Measurements from ENCODE around the gene BABAM2.
A peak's percentile ranks its signal among the peaks of the same experiment; 100 is the strongest.

BABAM2 gene

GRCh38 chr2:28135324-28135723 is 244.8 kb downstream of the BABAM2 start:
- no peak overlapping the region for H3K4me3 ChIP-seq (ENCODE audit: low read length)

GRCh38 chr2:28135799-28136198 is 245.3 kb downstream of the BABAM2 start:
- Histone ChIP-seq H3K36me3 (ENCODE audit: insufficient read depth, low read length) (peaks cover 4% of the 10 kb centered on the region), H3K27me3 (ENCODE audit: control insufficient read depth, insufficient read depth, low read length) (no peaks in the 10 kb centered on the region), H3K4me1 (ENCODE audit: control insufficient read depth, insufficient read depth, low read length) (peaks cover 26% of the 10 kb centered on the region), H3K9ac (ENCODE audit: low read depth, low read length) (no peak overlapping the region), H3K4me3 (ENCODE audit: low read length) (no peak overlapping the region), H3K4me2 (ENCODE audit: low read length) (no peak overlapping the region), H3K9me3 (replicated peaks; ENCODE audit: low read length) (no peaks in the 10 kb centered on the region)

More at GRCh38 chr2:28135324-28135723, 244.8 kb downstream of the BABAM2 start:
- Histone ChIP-seq H3K4me2 (ENCODE audit: low read length) (no peak overlapping the region), H3K27me3 (ENCODE audit: control insufficient read depth, insufficient read depth, low read length) (no peaks in the 10 kb centered on the region), H3K9ac (ENCODE audit: low read depth, low read length) (no peak overlapping the region), H3K4me1 (ENCODE audit: control insufficient read depth, insufficient read depth, low read length) (peaks cover 30% of the 10 kb centered on the region), H3K36me3 (ENCODE audit: insufficient read depth, low read length) (peaks cover 4% of the 10 kb centered on the region), H3K9me3 (replicated peaks; ENCODE audit: low read length) (no peaks in the 10 kb centered on the region)

- no peak overlapping the region for H3K4me3 ChIP-seq (ENCODE audit: low read length)
- peaks cover 21% of the 10 kb centered on the region for H3K4me1 ChIP-seq (ENCODE audit: control insufficient read depth, insufficient read depth, low read length)
- no peaks in the 10 kb centered on the region for H3K27me3 ChIP-seq (ENCODE audit: control insufficient read depth, insufficient read depth, low read length)
- no peak overlapping the region for H3K4me2 ChIP-seq (ENCODE audit: low read length)
- no peak overlapping the region for H3K9ac ChIP-seq (ENCODE audit: low read depth, low read length)
- H3K9me3 ChIP-seq (replicated peaks; ENCODE audit: low read length): no peaks in the 10 kb centered on the region
- peaks cover 4% of the 10 kb centered on the region for H3K36me3 ChIP-seq (ENCODE audit: insufficient read depth, low read length)
Observed at GRCh38 chr2:28136556-28136955, 246.0 kb downstream of the BABAM2 start.

- no peaks in the 10 kb centered on the region for H3K9me3 ChIP-seq (replicated peaks; ENCODE audit: low read length)
- H3K4me3 ChIP-seq (ENCODE audit: low read length): no peak overlapping the region
- H3K36me3 ChIP-seq (ENCODE audit: insufficient read depth, low read length): peaks cover 4% of the 10 kb centered on the region
- peak overlapping the region; percentile 34 for H3K4me2 ChIP-seq (ENCODE audit: low read length)
- peaks cover 18% of the 10 kb centered on the region for H3K4me1 ChIP-seq (ENCODE audit: control insufficient read depth, insufficient read depth, low read length)
- no peaks in the 10 kb centered on the region for H3K27me3 ChIP-seq (ENCODE audit: control insufficient read depth, insufficient read depth, low read length)
- H3K9ac ChIP-seq (ENCODE audit: low read depth, low read length): peak overlapping the region; percentile 54
Observed at GRCh38 chr2:28137221-28137620, 246.7 kb downstream of the BABAM2 start.

- Histone ChIP-seq H3K4me2 (ENCODE audit: low read length) (no peak overlapping the region), H3K27me3 (ENCODE audit: control insufficient read depth, insufficient read depth, low read length) (no peaks in the 10 kb centered on the region), H3K9ac (ENCODE audit: low read depth, low read length) (no peak overlapping the region), H3K9me3 (replicated peaks; ENCODE audit: low read length) (no peaks in the 10 kb centered on the region), H3K4me3 (ENCODE audit: low read length) (no peak overlapping the region), H3K4me1 (ENCODE audit: control insufficient read depth, insufficient read depth, low read length) (peaks cover 6% of the 10 kb centered on the region), H3K36me3 (ENCODE audit: insufficient read depth, low read length) (no peaks in the 10 kb centered on the region)
Observed at GRCh38 chr2:28142386-28142785, 251.9 kb downstream of the BABAM2 start.

- H3K4me1 ChIP-seq (ENCODE audit: control insufficient read depth, insufficient read depth, low read length): peaks cover 8% of the 10 kb centered on the region
- H3K4me3 ChIP-seq (ENCODE audit: low read length): no peak overlapping the region
- no peaks in the 10 kb centered on the region for H3K27me3 ChIP-seq (ENCODE audit: control insufficient read depth, insufficient read depth, low read length)
- H3K9ac ChIP-seq (ENCODE audit: low read depth, low read length): no peak overlapping the region
- no peak overlapping the region for H3K4me2 ChIP-seq (ENCODE audit: low read length)
- H3K9me3 ChIP-seq (replicated peaks; ENCODE audit: low read length): no peaks in the 10 kb centered on the region
- no peaks in the 10 kb centered on the region for H3K36me3 ChIP-seq (ENCODE audit: insufficient read depth, low read length)
Observed at GRCh38 chr2:28148000-28148399, 257.5 kb downstream of the BABAM2 start.

GRCh38 chr2:28148566-28148965 is 258.0 kb downstream of the BABAM2 start:
- Histone ChIP-seq H3K4me3 (ENCODE audit: low read length) (no peak overlapping the region), H3K4me1 (ENCODE audit: control insufficient read depth, insufficient read depth, low read length) (peaks cover 14% of the 10 kb centered on the region), H3K36me3 (ENCODE audit: insufficient read depth, low read length) (no peaks in the 10 kb centered on the region), H3K9me3 (replicated peaks; ENCODE audit: low read length) (no peaks in the 10 kb centered on the region), H3K27me3 (ENCODE audit: control insufficient read depth, insufficient read depth, low read length) (no peaks in the 10 kb centered on the region), H3K9ac (ENCODE audit: low read depth, low read length) (no peak overlapping the region), H3K4me2 (ENCODE audit: low read length) (no peak overlapping the region)

GRCh38 chr2:28150236-28150915 is 259.8 kb downstream of the BABAM2 start:
- Histone ChIP-seq H3K4me1 (ENCODE audit: control insufficient read depth, insufficient read depth, low read length) (peaks cover 16% of the 10 kb centered on the region), H3K9me3 (replicated peaks; ENCODE audit: low read length) (no peaks in the 10 kb centered on the region), H3K27me3 (ENCODE audit: control insufficient read depth, insufficient read depth, low read length) (no peaks in the 10 kb centered on the region), H3K4me3 (ENCODE audit: low read length) (no peak overlapping the region), H3K9ac (ENCODE audit: low read depth, low read length) (no peak overlapping the region), H3K36me3 (ENCODE audit: insufficient read depth, low read length) (no peaks in the 10 kb centered on the region), H3K4me2 (ENCODE audit: low read length) (no peak overlapping the region)

GRCh38 chr2:28150994-28151393 is 260.5 kb downstream of the BABAM2 start:
- Histone ChIP-seq H3K4me1 (ENCODE audit: control insufficient read depth, insufficient read depth, low read length) (peaks cover 16% of the 10 kb centered on the region), H3K9ac (ENCODE audit: low read depth, low read length) (no peak overlapping the region), H3K27me3 (ENCODE audit: control insufficient read depth, insufficient read depth, low read length) (no peaks in the 10 kb centered on the region), H3K4me3 (ENCODE audit: low read length) (no peak overlapping the region), H3K36me3 (ENCODE audit: insufficient read depth, low read length) (no peaks in the 10 kb centered on the region), H3K4me2 (ENCODE audit: low read length) (no peak overlapping the region), H3K9me3 (replicated peaks; ENCODE audit: low read length) (no peaks in the 10 kb centered on the region)

GRCh38 chr2:28152585-28153280 is 262.2 kb downstream of the BABAM2 start:
- Histone ChIP-seq H3K4me3 (ENCODE audit: low read length) (no peak overlapping the region), H3K9ac (ENCODE audit: low read depth, low read length) (peak overlapping the region; percentile 15), H3K27me3 (ENCODE audit: control insufficient read depth, insufficient read depth, low read length) (no peaks in the 10 kb centered on the region), H3K36me3 (ENCODE audit: insufficient read depth, low read length) (no peaks in the 10 kb centered on the region), H3K4me1 (ENCODE audit: control insufficient read depth, insufficient read depth, low read length) (peaks cover 16% of the 10 kb centered on the region), H3K9me3 (replicated peaks; ENCODE audit: low read length) (no peaks in the 10 kb centered on the region), H3K4me2 (ENCODE audit: low read length) (peak overlapping the region; percentile 1)

GRCh38 chr2:28153851-28154250 is 263.3 kb downstream of the BABAM2 start:
- H3K4me1 ChIP-seq (ENCODE audit: control insufficient read depth, insufficient read depth, low read length): peaks cover 16% of the 10 kb centered on the region
- no peak overlapping the region for H3K4me2 ChIP-seq (ENCODE audit: low read length)
- no peaks in the 10 kb centered on the region for H3K27me3 ChIP-seq (ENCODE audit: control insufficient read depth, insufficient read depth, low read length)
- H3K36me3 ChIP-seq (ENCODE audit: insufficient read depth, low read length): no peaks in the 10 kb centered on the region
- no peak overlapping the region for H3K4me3 ChIP-seq (ENCODE audit: low read length)
- no peak overlapping the region for H3K9ac ChIP-seq (ENCODE audit: low read depth, low read length)
- H3K9me3 ChIP-seq (replicated peaks; ENCODE audit: low read length): no peaks in the 10 kb centered on the region

GRCh38 chr2:28155086-28155485 is 264.6 kb downstream of the BABAM2 start:
- no peak overlapping the region for H3K4me3 ChIP-seq (ENCODE audit: low read length)
- H3K36me3 ChIP-seq (ENCODE audit: insufficient read depth, low read length): no peaks in the 10 kb centered on the region
- H3K4me2 ChIP-seq (ENCODE audit: low read length): no peak overlapping the region
- no peak overlapping the region for H3K9ac ChIP-seq (ENCODE audit: low read depth, low read length)
- H3K9me3 ChIP-seq (replicated peaks; ENCODE audit: low read length): no peaks in the 10 kb centered on the region
- H3K27me3 ChIP-seq (ENCODE audit: control insufficient read depth, insufficient read depth, low read length): no peaks in the 10 kb centered on the region
- peaks cover 16% of the 10 kb centered on the region for H3K4me1 ChIP-seq (ENCODE audit: control insufficient read depth, insufficient read depth, low read length)
